AG04449 (cell line): ENCODE measurements around the gene CACNA2D4.

Experiments used
- CTCF ChIA-PET: fragments of 350-600 bp; formaldehyde crosslinking; extraction: SDS; loops from one replicate; lab custom pipeline; 2021; ENCODE audit warnings: antibody characterized with exemption; lab: Yijun Ruan, JAX
- POLR2A ChIA-PET: fragments of 400-600, 350-600 bp; formaldehyde crosslinking; extraction: SDS; loops from one replicate; lab custom pipeline; 2020; ENCODE audit warnings: antibody characterized with exemption, inconsistent platforms; lab: Yijun Ruan, JAX
- DNase-seq: peaks from one replicate; pipeline ENCODE4 v3.0.0-alpha.2; 2010; ENCODE audit warnings: low read depth, low spot score
- H3K4me3 ChIP-seq: 2 replicates; pipeline ENCODE4 v1.5.1; 2011; ENCODE audit warnings: low read depth, mild to moderate bottlenecking, control low read depth, low read length
- CTCF ChIP-seq: IDR thresholded peaks from one replicate; pipeline ENCODE4 v1.5.1; 2011; ENCODE audit warnings: mild to moderate bottlenecking, moderate library complexity, low read length, control low read depth, inconsistent platforms; ENCODE audit not compliant: insufficient read depth; ENCODE audit errors: missing control alignments

The CACNA2D4 gene

GRCh38 chr12:1839956-1840951 lies 78.2 kb downstream of the CACNA2D4 start:
- TF ChIP-seq CTCF, result no peak
- CTCF ChIA-PET, result interaction anchor here (1.3 kb wide), 1 partner anchor 16 kb away, joined by 3 read pairs; no protein-coding TSS in a partner anchor
- DNase-seq, result no peak
- POLR2A ChIA-PET, result no interaction called here
- H3K4me3 ChIP-seq, result no peak overlapping the region

DNA sequence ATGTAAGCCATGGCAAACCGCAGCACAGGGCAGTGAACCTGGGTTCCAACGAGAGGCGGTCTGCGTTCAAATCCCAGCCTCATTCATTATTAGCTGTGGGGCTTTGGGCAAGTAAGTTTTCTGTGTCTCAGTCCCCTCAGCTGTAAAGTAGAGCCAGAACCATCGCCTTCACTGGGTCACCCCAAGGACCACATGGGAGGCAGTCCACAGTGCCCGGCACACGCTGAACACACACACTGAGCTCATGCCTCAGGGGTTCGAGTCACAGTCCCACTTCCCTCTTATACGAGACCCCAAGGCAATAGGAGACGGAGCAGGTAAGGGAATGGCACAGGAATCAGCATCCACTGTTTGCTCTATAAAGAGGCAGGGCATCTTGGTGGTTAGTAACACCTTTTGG lies 79.0 kb downstream of the CACNA2D4 start:
- POLR2A ChIA-PET, result no interaction called here
- no peak for TF ChIP-seq CTCF
- no peak overlapping the region for H3K4me3 ChIP-seq
- DNase-seq, result no peak
- CTCF ChIA-PET, result interaction anchor here (1.3 kb wide), 1 partner anchor 15 kb away, joined by 3 read pairs; no protein-coding TSS in a partner anchor

DNA sequence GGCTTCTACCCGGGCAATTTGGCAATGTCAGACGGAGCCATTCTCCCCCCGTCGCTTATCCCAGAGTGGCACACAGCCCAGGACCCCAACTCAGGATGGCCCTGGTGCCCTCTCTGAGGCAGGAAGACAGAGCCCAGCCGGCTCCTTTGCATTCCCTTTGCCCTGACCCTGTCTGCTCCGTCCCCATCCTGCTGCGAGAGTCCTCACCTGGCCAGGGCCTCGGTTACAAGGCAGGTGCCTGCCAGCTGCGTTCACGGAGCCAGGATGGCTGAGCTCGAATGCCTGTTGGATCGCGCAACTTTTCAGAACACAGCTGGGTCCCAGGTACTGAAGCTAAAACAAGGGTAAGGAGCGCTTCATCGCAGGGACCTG lies 79.5 kb downstream of the CACNA2D4 start:
- no peak overlapping the region for H3K4me3 ChIP-seq
- TF ChIP-seq CTCF, result no peak
- no peak for DNase-seq
- ChIA-PET POLR2A (no interaction called here), CTCF (interaction anchor here (1.3 kb wide), 1 partner anchor 15 kb away, joined by 3 read pairs; no protein-coding TSS in a partner anchor)

GRCh38 chr12:1838205-1838993 lies 80.1 kb downstream of the CACNA2D4 start:
- no peak for TF ChIP-seq CTCF
- H3K4me3 ChIP-seq, result no peak overlapping the region
- POLR2A ChIA-PET, result no interaction called here
- CTCF ChIA-PET, result interaction anchor here (1.3 kb wide), 1 partner anchor 14 kb away, joined by 3 read pairs; no protein-coding TSS in a partner anchor
- no peak for DNase-seq

GRCh38 chr12:1837541-1838204 lies 80.8 kb downstream of the CACNA2D4 start:
- POLR2A ChIA-PET, result no interaction called here
- no peak for DNase-seq
- CTCF ChIA-PET, result no interaction called here
- H3K4me3 ChIP-seq, result no peak overlapping the region
- no peak for TF ChIP-seq CTCF
